Measurements from ENCODE around the gene TDRD12.

DNA sequence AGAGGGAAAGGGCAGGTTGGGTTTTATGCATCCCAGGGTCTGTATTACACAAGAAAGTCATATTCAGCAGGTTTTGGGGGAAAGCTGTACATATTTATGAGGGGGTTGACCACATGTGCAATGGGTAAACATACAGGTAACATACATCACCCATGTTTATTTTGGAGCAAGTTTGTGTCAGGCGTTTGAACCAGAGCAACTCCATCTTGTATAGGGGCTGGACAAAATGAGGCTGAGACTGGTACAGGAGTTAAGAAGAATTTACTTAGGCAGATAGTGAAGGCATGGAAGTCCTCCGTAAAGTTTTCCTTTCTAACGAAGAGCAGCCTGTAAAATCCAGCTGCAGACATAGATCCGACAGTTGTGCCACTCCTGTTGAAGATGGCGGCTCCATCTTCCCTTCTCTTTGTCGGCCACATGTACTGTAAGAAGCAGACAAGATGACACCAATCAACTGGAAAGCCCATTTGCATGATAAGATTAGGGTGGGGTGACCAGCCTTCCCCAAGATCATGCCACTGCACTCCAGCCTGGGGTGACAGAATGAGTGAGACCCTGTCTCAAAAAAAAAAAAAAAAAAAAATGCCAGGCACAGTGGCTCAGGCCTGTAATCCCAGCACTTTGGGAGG, 32.6 kb upstream of the TDRD12 start:
- no peak for TF ChIP-seq SRF (IDR thresholded peaks at IDR 0.05; ENCODE audit: low read depth, low read length)
- TF ChIP-seq, protein P1, sequence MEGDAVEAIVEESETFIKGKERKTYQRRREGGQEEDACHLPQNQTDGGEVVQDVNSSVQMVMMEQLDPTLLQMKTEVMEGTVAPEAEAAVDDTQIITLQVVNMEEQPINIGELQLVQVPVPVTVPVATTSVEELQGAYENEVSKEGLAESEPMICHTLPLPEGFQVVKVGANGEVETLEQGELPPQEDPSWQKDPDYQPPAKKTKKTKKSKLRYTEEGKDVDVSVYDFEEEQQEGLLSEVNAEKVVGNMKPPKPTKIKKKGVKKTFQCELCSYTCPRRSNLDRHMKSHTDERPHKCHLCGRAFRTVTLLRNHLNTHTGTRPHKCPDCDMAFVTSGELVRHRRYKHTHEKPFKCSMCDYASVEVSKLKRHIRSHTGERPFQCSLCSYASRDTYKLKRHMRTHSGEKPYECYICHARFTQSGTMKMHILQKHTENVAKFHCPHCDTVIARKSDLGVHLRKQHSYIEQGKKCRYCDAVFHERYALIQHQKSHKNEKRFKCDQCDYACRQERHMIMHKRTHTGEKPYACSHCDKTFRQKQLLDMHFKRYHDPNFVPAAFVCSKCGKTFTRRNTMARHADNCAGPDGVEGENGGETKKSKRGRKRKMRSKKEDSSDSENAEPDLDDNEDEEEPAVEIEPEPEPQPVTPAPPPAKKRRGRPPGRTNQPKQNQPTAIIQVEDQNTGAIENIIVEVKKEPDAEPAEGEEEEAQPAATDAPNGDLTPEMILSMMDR (CRISPR knock-in tag; IDR thresholded peaks at IDR 0.05), result no peak
- no peak for TF ChIP-seq SIX4 (CRISPR knock-in tag; IDR thresholded peaks at IDR 0.05)
- TF ChIP-seq KLF6 (CRISPR knock-in tag; IDR thresholded peaks at IDR 0.05), result no peak
- TF ChIP-seq POLR2A (IDR thresholded peaks at IDR 0.05; ENCODE audit: insufficient read depth in 1 of 2, low read depth in 2 of 2, low read length in 2 of 2), result no peak
- no peak for TF ChIP-seq ZNF263 (CRISPR knock-in tag; IDR thresholded peaks at IDR 0.05)

Measured in HepG2 (cell line).